BJ (cell line): ENCODE data around the gene KRT4. TPM values are rescaled to one million over a fixed set of nuclear protein-coding genes. Genes with fewer than 3 reads are reported as not detected.

Experiments used
- CTCF ChIA-PET: fragments of 350-600 bp; formaldehyde crosslinking; extraction: SDS; loops from one replicate; lab custom pipeline; 2021; ENCODE audit warnings: antibody characterized with exemption, inconsistent platforms; lab: Yijun Ruan, JAX
- POLR2A ChIA-PET: fragments of 300-600 bp; sonication (Branson Sonifier 250); formaldehyde crosslinking; extraction: SDS; loops from one replicate; lab custom pipeline; 2021; ENCODE audit warnings: antibody characterized with exemption; lab: Charles Lee
- DNase-seq: peaks from one replicate; pipeline ENCODE4 v3.0.0-alpha.2; 2011; ENCODE audit warnings: low read depth
- H3K27me3 ChIP-seq: 2 replicates; pipeline ENCODE4 v1.6.0; 2011; ENCODE audit warnings: low read length; ENCODE audit not compliant: control insufficient read depth, insufficient read depth
- H3K36me3 ChIP-seq: 2 replicates; pipeline ENCODE4 v1.5.1; 2011; ENCODE audit warnings: low read length; ENCODE audit not compliant: control insufficient read depth, insufficient read depth
- H3K4me3 ChIP-seq: 2 replicates; pipeline ENCODE4 v1.5.1; 2011; ENCODE audit warnings: low read depth, mild to moderate bottlenecking, control low read depth, low read length
- polyA plus RNA-seq: library from polyadenylated mRNA; depleted of rRNA; stranded (reverse); fragments of >200 nt; gene quantifications from 2 replicates; pipeline ENCODE4 v1.2.3, GENCODE V29; 2011
- TF ChIP-seq, protein P1 (sequence below): IDR thresholded peaks from 2 replicates; pipeline ENCODE4 v1.5.1; 2011; ENCODE audit warnings: low read depth, mild to moderate bottlenecking, control low read depth, inconsistent platforms, low read length, moderate library complexity; ENCODE audit not compliant: insufficient read depth

KRT4 gene
- polyA plus RNA-seq, 1 experiment = 0.12 TPM

GRCh38 chr12:52839436-52840105, 25.7 kb upstream of the KRT4 start:
- H3K4me3 ChIP-seq = no peak overlapping the region
- POLR2A ChIA-PET = no interaction called here
- TF ChIP-seq, protein P1, sequence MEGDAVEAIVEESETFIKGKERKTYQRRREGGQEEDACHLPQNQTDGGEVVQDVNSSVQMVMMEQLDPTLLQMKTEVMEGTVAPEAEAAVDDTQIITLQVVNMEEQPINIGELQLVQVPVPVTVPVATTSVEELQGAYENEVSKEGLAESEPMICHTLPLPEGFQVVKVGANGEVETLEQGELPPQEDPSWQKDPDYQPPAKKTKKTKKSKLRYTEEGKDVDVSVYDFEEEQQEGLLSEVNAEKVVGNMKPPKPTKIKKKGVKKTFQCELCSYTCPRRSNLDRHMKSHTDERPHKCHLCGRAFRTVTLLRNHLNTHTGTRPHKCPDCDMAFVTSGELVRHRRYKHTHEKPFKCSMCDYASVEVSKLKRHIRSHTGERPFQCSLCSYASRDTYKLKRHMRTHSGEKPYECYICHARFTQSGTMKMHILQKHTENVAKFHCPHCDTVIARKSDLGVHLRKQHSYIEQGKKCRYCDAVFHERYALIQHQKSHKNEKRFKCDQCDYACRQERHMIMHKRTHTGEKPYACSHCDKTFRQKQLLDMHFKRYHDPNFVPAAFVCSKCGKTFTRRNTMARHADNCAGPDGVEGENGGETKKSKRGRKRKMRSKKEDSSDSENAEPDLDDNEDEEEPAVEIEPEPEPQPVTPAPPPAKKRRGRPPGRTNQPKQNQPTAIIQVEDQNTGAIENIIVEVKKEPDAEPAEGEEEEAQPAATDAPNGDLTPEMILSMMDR = no peak
- H3K27me3 ChIP-seq = peaks cover 6% of the 10 kb centered on the region
- no peak for DNase-seq
- CTCF ChIA-PET = interaction anchor here (0.9 to 1.1 kb wide), 2 partner anchors 9 to 31 kb away, joined by 3 read pairs; no protein-coding TSS in a partner anchor
- H3K36me3 ChIP-seq = no peaks in the 10 kb centered on the region

- no peak for DNase-seq
- POLR2A ChIA-PET = no interaction called here
- CTCF ChIA-PET = interaction anchor here (0.9 kb wide), 1 partner anchor 8 kb away, joined by 3 read pairs; no protein-coding TSS in a partner anchor
Observed at GRCh38 chr12:52838609-52839435, 24.9 kb upstream of the KRT4 start.

DNA sequence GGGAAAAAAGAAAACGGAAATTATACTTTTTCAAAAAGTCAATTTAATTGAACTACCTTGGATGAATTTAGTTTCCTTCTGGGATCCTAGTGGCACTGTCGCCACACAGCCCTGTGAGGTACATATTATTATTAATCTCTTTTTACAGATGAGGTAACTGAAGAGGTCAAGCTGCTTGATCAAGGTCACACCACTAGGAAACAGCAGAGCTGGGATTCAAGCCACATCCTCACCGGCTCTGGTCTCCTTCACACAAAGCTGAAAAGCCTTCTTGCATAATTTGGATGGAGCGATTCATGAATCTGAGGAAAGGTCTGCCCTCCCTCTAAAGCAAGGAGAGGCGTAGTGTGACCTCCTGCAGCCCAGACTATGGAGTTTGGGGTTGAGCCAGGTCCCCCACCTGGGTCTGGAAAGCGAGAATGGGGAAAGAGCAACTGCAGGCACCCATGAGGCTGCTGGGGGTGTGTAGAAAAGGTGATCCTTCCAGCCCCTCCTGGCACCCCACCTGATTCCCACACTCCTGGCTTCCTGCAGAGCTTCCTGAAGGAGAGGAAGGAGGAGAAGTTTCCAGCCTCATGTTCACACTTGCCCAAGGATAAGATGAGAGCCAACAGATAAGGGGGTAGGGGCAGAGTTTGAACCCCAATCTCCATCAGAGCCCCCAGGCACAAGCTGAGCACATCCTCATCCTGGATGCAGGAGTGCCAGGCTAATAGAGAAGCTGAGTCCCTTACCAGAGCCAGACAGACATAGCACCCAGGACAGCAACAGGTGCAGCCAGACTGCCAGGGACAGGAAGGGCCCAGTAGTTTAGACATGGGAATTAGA, 24.1 kb upstream of the KRT4 start:
- CTCF ChIA-PET = no interaction called here
- POLR2A ChIA-PET = no interaction called here
- no peak for DNase-seq
- Histone ChIP-seq H3K27me3 (peaks cover 6% of the 10 kb centered on the region), H3K4me3 (no peak overlapping the region), H3K36me3 (no peaks in the 10 kb centered on the region)
- TF ChIP-seq, protein P1 = no peak

More at GRCh38 chr12:52838609-52839435, 24.9 kb upstream of the KRT4 start:
- no peak overlapping the region for H3K4me3 ChIP-seq
- peaks cover 6% of the 10 kb centered on the region for H3K27me3 ChIP-seq
- no peaks in the 10 kb centered on the region for H3K36me3 ChIP-seq
- TF ChIP-seq, protein P1 = no peak

DNA sequence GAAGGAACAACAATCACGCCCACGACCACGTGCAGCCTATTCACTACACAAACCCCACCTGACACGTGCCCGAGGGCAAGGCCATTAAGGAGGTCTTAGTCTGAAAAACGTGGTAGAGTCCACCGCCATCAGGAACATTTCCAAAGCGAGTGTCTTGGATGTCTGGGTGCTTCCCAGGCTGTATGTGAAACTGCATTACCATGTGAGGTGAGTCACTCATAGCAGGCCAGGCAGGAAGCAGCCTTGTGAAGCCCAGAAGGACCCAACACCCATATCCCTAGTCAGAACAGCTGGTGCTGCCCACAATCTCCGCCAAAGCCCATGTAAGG, 23.5 kb upstream of the KRT4 start:
- no peak for DNase-seq
- H3K27me3 ChIP-seq = peaks cover 6% of the 10 kb centered on the region
- ChIA-PET POLR2A (no interaction called here), CTCF (no interaction called here)
- no peaks in the 10 kb centered on the region for H3K36me3 ChIP-seq
- no peak overlapping the region for H3K4me3 ChIP-seq
- TF ChIP-seq, protein P1 = no peak
